Central memory CD8-positive, alpha-beta T cell (primary cell): ENCODE measurements around the gene DONSON.
"Not testable (repeated sequence)": the region's sequence is repeated elsewhere in the genome, so short reads cannot be mapped to it uniquely, and the experiment has no call there.

ENCODE experiments used
- ATAC-seq: fragments of 150-1000 bp; cut with Tn5 transposase; replicated peaks from 2 replicates; pipeline ENCODE4 v1.10.0; 2022; ENCODE audit warnings: mild to moderate bottlenecking, moderate FRiP score, moderate number of reproducible peaks; ENCODE audit not compliant: poor library complexity, severe bottlenecking; ENCODE audit errors: extremely low read depth
- DNase-seq, 2 donors: peaks; one replicate each; pipeline ENCODE4 v3.0.0; 2021; ENCODE audit warnings: low spot score in 2 of 2
- H3K27ac Mint-ChIP-seq: one replicate; pipeline ENCODE4 v1.8.0; 2022; ENCODE audit warnings: low read depth, mild to moderate bottlenecking, moderate library complexity, mixed read lengths
- H3K27me3 Mint-ChIP-seq: one replicate; pipeline ENCODE4 v1.8.0; 2022; ENCODE audit warnings: mixed read lengths
- H3K36me3 Mint-ChIP-seq: one replicate; pipeline ENCODE4 v1.8.0; 2022; ENCODE audit warnings: mild to moderate bottlenecking, moderate library complexity, mixed read lengths; ENCODE audit not compliant: insufficient read depth
- H3K4me1 Mint-ChIP-seq: one replicate; pipeline ENCODE4 v1.8.0; 2022; ENCODE audit warnings: mixed read lengths
- H3K4me3 Mint-ChIP-seq: one replicate; pipeline ENCODE4 v1.8.0; 2022; ENCODE audit warnings: mild to moderate bottlenecking, moderate library complexity, mixed read lengths
- H3K9me3 Mint-ChIP-seq: one replicate; pipeline ENCODE4 v1.8.0; 2022; ENCODE audit warnings: mixed read lengths

DONSON gene

DNA sequence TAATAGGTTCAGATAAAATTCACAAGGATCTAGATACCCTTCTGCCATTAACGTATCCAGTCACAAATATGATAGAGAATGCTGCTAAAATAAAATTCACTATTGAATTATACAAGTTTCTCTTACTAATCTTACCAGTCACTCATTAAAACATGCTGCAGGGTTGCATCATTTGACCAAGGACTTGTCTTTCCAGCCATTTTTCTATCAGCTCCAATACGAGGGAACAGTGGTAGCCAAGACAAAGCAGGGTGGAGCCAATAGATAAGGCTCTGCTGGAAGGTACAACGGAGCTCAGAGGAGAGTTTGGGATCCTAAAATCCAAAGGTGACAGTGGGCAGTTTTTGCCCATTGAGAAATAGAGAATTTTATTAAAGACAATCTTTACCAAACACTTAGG is 4.0 kb downstream of the DONSON start:
- Mint-ChIP-seq H3K4me3 (no peak overlapping the region), H3K27ac (no peak overlapping the region), H3K4me1 (peaks cover 7% of the 10 kb centered on the region), H3K36me3 (peaks cover 9% of the 10 kb centered on the region), H3K9me3 (no peaks in the 10 kb centered on the region), H3K27me3 (no peaks in the 10 kb centered on the region)
- ATAC-seq: no peak
- DNase-seq: no peak

DNA sequence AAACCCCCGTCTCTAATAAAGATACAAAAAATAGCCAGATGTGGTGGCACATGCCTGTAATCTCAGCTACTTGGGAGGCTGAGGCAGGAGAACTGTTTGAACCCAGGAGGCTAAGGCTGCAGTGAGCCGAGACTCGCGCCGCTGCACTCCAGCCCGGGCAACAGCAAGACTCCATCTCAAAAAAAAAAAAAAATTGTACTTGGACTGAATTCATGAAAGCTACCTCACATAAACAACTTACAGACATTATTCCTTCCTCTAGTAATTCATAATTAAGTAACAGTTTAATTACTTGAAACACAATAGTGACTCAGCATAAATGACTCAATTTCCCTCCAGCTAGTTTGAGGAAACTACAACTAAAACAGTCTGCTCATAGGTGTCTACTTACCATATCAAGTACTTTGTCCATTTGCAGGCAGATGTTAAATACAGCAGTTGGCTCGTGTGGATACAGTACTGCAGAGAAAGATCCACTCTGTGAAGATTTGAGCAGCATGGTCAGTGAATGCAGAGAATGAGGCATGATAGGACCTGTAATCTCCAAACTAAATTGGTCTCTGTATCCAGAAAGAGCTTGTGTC is 9.4 kb downstream of the DONSON start:
- no peak overlapping the region for H3K4me3 Mint-ChIP-seq
- no peak overlapping the region for H3K27ac Mint-ChIP-seq
- ATAC-seq: no peak
- DNase-seq: no peak
- H3K36me3 Mint-ChIP-seq: peaks cover 30% of the 10 kb centered on the region
- peaks cover 5% of the 10 kb centered on the region for H3K4me1 Mint-ChIP-seq
- no peaks in the 10 kb centered on the region for H3K9me3 Mint-ChIP-seq
- H3K27me3 Mint-ChIP-seq: no peaks in the 10 kb centered on the region

DNA sequence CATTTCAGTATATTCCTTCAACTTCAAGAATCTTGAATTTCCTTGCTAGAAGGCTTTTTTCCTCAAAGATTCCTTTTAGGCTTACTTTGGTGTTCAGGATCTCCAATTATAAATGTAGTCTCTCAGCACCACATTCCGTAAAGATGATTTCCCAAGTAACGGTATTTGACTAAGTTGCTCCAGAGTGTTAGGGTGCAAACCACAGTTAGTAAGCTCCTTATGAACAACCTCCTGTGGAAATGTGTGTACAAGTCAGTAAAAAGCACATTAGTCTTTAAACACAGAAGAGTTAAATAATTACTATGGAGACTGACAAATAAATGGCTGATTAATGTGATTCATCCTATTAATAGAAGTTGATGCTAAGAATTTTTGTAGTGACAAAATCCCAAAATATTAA is 10.3 kb downstream of the DONSON start:
- no peak overlapping the region for H3K4me3 Mint-ChIP-seq
- ATAC-seq (no peak), DNase-seq (no peak)
- H3K4me1 Mint-ChIP-seq: peaks cover 5% of the 10 kb centered on the region
- H3K36me3 Mint-ChIP-seq: peaks cover 34% of the 10 kb centered on the region
- H3K9me3 Mint-ChIP-seq: no peaks in the 10 kb centered on the region
- no peaks in the 10 kb centered on the region for H3K27me3 Mint-ChIP-seq
- no peak overlapping the region for H3K27ac Mint-ChIP-seq

DNA sequence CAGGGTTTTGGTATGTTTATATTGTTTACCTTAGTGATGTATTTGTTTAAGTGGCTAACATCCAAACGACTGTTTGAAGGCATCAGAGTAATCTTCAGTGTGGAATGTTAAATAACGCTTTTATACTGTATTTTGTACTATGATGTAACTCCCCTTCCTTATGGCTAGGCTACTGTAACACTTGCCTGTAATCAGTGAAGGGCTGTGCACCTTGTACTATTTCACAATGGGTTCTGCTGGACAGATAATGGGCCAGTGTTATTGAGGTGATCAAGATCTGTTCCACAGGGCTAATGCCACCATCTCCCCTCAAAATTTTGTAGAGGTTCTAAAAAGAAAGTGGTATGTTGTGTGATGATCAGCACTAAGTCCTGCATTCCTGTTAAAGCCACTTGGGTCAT is 11.7 kb downstream of the DONSON start:
- not testable (repeated sequence) for H3K27ac Mint-ChIP-seq, DNase-seq, H3K9me3 Mint-ChIP-seq, H3K27me3 Mint-ChIP-seq, H3K4me3 Mint-ChIP-seq, H3K4me1 Mint-ChIP-seq, ATAC-seq
- peaks cover 45% of the 10 kb centered on the region for H3K36me3 Mint-ChIP-seq

DNA sequence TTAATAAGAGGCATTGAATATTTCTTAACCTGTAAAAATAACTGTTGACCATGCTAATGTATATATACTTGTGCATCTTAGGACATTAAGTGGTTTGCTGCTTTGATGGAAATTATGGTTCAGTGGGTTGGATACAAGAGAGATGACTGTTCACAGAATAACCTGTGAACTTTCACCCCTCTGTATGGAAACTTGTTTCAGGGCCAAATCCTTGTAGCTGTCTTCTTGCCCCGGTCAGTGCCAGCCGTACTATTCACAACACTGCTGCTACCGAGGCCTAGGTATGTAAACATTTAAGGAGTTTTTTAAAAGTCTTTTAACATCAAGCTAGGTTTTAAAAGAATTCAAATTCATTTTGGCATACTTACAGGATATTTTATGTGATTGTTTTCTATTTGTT is 16.1 kb downstream of the DONSON start:
- DNase-seq (no peak), ATAC-seq (no peak)
- Mint-ChIP-seq H3K27me3 (no peaks in the 10 kb centered on the region), H3K4me3 (no peak overlapping the region), H3K9me3 (no peaks in the 10 kb centered on the region), H3K36me3 (peaks cover 65% of the 10 kb centered on the region), H3K4me1 (peaks cover 17% of the 10 kb centered on the region), H3K27ac (peak overlapping the region; percentile 51)

DNA sequence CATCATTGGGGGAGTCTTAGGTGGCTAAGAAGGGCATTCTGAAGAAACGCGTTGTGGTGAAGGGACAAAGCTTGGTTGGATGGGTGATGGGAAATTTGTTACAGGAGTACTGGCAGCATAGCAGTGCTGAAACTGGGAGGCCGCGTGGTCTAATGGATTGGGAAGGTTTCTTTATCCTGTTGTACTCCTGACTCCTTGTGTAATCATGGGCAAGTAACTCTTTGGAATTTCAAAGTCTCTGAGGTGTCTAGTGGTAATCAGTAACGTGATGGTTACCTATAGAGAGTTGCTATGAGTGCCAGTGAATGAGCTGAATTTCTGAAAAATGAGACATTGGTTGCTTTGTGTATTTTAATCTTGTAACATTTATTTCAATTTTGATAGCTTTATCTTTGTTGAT is 18.5 kb downstream of the DONSON start:
- no peak overlapping the region for H3K4me3 Mint-ChIP-seq
- H3K36me3 Mint-ChIP-seq: peaks cover 61% of the 10 kb centered on the region
- DNase-seq (no peak), ATAC-seq (no peak)
- peaks cover 17% of the 10 kb centered on the region for H3K4me1 Mint-ChIP-seq
- H3K9me3 Mint-ChIP-seq: no peaks in the 10 kb centered on the region
- no peaks in the 10 kb centered on the region for H3K27me3 Mint-ChIP-seq
- no peak overlapping the region for H3K27ac Mint-ChIP-seq

DNA sequence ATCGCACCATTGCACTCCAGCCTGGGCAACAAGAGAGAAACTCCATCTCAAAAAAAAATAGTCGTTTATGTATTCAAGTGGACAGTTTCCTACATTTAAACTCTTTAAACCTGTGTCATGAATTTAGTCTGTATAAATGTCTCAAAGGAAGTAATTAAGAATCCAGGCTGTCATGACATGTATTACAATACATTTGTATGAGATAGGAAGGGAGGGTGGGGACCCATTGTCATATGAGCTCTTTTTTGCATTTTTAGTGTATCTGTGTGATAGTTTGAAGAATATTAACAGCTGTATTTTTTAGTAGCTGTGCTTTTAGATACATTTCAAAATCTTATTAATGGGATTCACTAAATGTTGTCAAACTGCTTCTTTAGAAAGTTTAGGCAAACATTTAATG is 20.0 kb downstream of the DONSON start:
- H3K9me3 Mint-ChIP-seq: no peaks in the 10 kb centered on the region
- H3K27ac Mint-ChIP-seq: no peak overlapping the region
- peaks cover 50% of the 10 kb centered on the region for H3K36me3 Mint-ChIP-seq
- H3K4me3 Mint-ChIP-seq: no peak overlapping the region
- no peaks in the 10 kb centered on the region for H3K27me3 Mint-ChIP-seq
- H3K4me1 Mint-ChIP-seq: peaks cover 17% of the 10 kb centered on the region
- ATAC-seq (no peak), DNase-seq (no peak)

DNA sequence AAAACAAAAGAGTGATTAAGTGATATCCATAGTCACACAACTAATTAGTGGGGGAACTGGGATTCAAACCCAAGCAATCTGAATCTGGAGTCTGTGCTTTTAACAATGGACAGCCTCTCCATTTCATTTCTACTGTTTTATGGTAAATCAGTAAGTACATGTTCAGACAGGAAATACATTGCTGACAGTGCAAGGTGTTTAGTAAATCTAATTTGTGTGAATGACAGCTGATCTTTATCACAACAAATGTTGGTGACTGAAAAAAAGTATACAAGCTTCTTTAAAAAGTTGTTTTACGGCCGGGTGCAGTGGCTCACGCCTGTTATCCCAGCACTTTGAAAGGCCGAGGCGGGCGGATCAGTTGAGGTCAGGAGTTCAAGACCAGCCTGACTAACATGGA is 20.6 kb downstream of the DONSON start:
- Mint-ChIP-seq H3K4me1 (peaks cover 22% of the 10 kb centered on the region), H3K27ac (no peak overlapping the region), H3K27me3 (no peaks in the 10 kb centered on the region), H3K36me3 (peaks cover 48% of the 10 kb centered on the region), H3K4me3 (no peak overlapping the region), H3K9me3 (no peaks in the 10 kb centered on the region)
- ATAC-seq (no peak), DNase-seq (no peak)

DNA sequence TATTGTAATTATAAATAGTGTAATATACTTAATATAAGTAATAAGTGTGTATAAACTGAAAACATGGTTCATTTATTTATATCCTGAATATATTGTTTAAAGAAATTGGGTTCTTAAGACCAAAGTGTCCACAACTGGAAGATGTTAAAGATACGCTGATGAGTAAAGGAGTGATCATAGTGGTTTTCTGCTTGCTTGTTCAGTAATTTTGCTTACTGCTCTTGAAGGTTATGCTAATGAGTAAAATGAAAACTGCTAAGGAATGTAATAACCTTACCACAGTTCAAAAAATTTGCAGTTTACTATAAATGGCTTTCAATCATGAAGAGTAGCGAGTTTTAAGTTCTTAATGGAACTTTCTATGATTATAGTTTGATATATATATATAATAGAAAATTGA is 22.0 kb downstream of the DONSON start:
- Mint-ChIP-seq H3K27me3 (no peaks in the 10 kb centered on the region), H3K4me1 (peaks cover 29% of the 10 kb centered on the region), H3K9me3 (no peaks in the 10 kb centered on the region), H3K36me3 (peaks cover 43% of the 10 kb centered on the region), H3K4me3 (no peak overlapping the region), H3K27ac (no peak overlapping the region)
- DNase-seq (no peak), ATAC-seq (no peak)

DNA sequence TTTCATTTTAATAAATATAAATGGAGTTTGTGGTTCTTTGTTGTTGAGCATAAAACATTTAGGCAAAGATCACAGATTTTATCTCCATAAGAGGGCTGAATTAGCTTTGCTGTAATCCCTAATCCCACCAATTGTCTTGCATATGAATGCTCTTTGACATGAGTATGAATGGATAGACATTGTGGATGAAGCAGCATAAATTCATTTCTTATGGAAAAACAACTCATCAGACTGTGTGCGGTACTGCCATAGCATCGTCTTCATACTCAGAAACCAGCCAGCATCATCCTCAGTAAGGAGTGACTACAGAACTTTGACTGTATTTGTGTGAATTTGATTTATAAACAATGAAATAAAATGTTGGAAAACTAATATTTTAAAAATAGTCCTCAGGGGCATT is 26.1 kb downstream of the DONSON start:
- no peaks in the 10 kb centered on the region for H3K27me3 Mint-ChIP-seq
- peaks cover 42% of the 10 kb centered on the region for H3K4me1 Mint-ChIP-seq
- H3K4me3 Mint-ChIP-seq: no peak overlapping the region
- DNase-seq (no peak), ATAC-seq (no peak)
- H3K9me3 Mint-ChIP-seq: no peaks in the 10 kb centered on the region
- peaks cover 55% of the 10 kb centered on the region for H3K36me3 Mint-ChIP-seq
- H3K27ac Mint-ChIP-seq: peak overlapping the region; percentile 17

DNA sequence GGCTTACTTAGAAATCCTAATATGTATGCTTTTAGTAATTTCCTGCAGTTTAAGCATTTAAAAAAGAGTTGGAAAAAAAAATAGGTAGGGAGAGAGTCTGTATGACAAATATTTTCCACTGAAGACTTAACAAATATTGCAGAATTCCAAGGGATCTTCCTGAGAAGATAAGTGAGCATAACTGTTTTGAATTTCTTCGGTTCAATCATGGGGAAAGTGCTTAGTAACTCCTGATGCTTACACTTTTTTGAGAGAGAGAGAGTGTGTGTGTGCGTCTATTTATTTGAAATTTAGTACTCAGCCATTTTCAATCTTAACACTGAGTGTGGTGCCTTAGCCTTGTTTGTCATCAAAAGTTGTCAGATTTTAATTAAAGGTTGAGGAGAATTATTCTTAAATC is 27.1 kb downstream of the DONSON start:
- no peaks in the 10 kb centered on the region for H3K27me3 Mint-ChIP-seq
- DNase-seq (no peak), ATAC-seq (no peak)
- H3K4me3 Mint-ChIP-seq: no peak overlapping the region
- peaks cover 59% of the 10 kb centered on the region for H3K36me3 Mint-ChIP-seq
- H3K9me3 Mint-ChIP-seq: no peaks in the 10 kb centered on the region
- peak overlapping the region; percentile 58 for H3K27ac Mint-ChIP-seq
- peaks cover 52% of the 10 kb centered on the region for H3K4me1 Mint-ChIP-seq

DNA sequence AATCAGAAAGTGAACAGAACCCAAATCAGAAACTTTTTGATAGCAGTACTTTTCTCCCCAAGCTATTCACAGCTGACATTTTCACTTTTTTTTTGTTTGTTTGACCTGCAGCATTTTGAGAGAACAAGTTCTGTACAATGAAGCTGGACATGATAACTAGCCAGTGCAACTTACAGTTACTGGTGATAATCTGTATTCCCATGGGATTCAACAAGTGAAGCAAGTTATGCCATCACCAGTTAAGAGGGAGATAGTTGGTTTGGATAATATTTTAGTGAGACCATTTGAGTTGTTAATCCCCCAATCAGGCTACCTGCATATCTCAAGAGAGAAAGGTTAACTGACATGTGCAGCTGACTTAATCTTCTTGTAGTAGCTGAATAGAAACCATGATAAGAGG is 27.5 kb downstream of the DONSON start:
- no peak for ATAC-seq
- H3K4me3 Mint-ChIP-seq: no peak overlapping the region
- DNase-seq: no peak
- H3K4me1 Mint-ChIP-seq: peaks cover 56% of the 10 kb centered on the region
- H3K27ac Mint-ChIP-seq: peak overlapping the region; percentile 58
- peaks cover 63% of the 10 kb centered on the region for H3K36me3 Mint-ChIP-seq
- no peaks in the 10 kb centered on the region for H3K9me3 Mint-ChIP-seq
- no peaks in the 10 kb centered on the region for H3K27me3 Mint-ChIP-seq

DNA sequence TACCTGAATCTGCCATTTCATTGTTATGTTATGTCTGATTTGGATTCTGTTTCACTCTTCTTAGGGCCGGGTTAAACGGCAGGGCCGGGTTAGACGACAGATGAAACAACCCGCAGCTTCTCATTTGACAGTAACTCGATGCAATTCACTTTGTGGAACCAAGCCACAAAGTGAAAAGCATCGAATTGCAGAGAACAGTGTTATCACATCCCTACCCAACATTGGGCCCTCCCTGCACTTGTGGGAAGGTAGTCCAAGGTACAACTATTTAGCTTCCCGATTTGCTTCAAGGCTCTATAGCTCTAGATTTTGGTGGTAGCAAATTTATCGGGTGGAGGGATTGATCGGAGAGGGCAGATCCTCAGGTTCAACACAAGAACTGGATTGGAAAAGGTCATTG is 28.7 kb downstream of the DONSON start:
- no peak overlapping the region for H3K4me3 Mint-ChIP-seq
- peaks cover 64% of the 10 kb centered on the region for H3K4me1 Mint-ChIP-seq
- H3K27ac Mint-ChIP-seq: no peak overlapping the region
- H3K36me3 Mint-ChIP-seq: peaks cover 72% of the 10 kb centered on the region
- H3K27me3 Mint-ChIP-seq: no peaks in the 10 kb centered on the region
- no peaks in the 10 kb centered on the region for H3K9me3 Mint-ChIP-seq
- DNase-seq (no peak), ATAC-seq (no peak)
